Endodermal cell (in vitro differentiated cells): ENCODE data around the gene DNAH11. TPM values are rescaled to one million over a fixed set of nuclear protein-coding genes. Genes with fewer than 3 reads are reported as not detected.
A peak's percentile ranks its signal among the peaks of the same experiment; 100 is the strongest.
"Not testable (repeated sequence)": the region's sequence is repeated elsewhere in the genome, so short reads cannot be mapped to it uniquely, and the experiment has no call there.

ENCODE experiments used
- DNase-seq: peaks from one replicate; pipeline ENCODE4 v3.0.0-alpha.2; 2017
- H3K27ac ChIP-seq: 2 replicates; pipeline ENCODE4 v1.5.1; 2013; ENCODE audit warnings: mild to moderate bottlenecking, low read depth, low read length, moderate library complexity
- H3K27me3 ChIP-seq: 2 replicates; pipeline ENCODE4 v1.6.1; 2013; ENCODE audit warnings: mild to moderate bottlenecking, low read length, moderate library complexity; ENCODE audit not compliant: insufficient read depth, control insufficient read depth, poor library complexity, severe bottlenecking
- H3K36me3 ChIP-seq: 2 replicates; pipeline ENCODE4 v1.7.0; 2013; ENCODE audit warnings: mild to moderate bottlenecking, low read length, moderate library complexity; ENCODE audit not compliant: control insufficient read depth, insufficient read depth
- H3K4me1 ChIP-seq: one replicate; pipeline ENCODE4 v1.7.0; 2013; ENCODE audit warnings: low read length; ENCODE audit not compliant: control insufficient read depth, insufficient read depth
- H3K4me3 ChIP-seq: 2 replicates; pipeline ENCODE4 v1.5.1; 2013; ENCODE audit warnings: mild to moderate bottlenecking, low read length, moderate library complexity
- H3K9ac ChIP-seq: 2 replicates; pipeline ENCODE4 v1.6.1; 2013; ENCODE audit warnings: mild to moderate bottlenecking, low read length, moderate library complexity; ENCODE audit not compliant: poor library complexity, severe bottlenecking; ENCODE audit errors: extremely low read depth
- H3K9me3 ChIP-seq: 2 replicates; pipeline ENCODE4 v1.6.1; 2013; ENCODE audit warnings: mild to moderate bottlenecking, low read length, moderate library complexity; ENCODE audit not compliant: control insufficient read depth
- H3K27ac Mint-ChIP-seq: 2 replicates; pipeline ENCODE4 v1.8.0; 2020; ENCODE audit warnings: mixed read lengths
- H3K27me3 Mint-ChIP-seq: 2 replicates; pipeline ENCODE4 v1.8.0; 2021; ENCODE audit warnings: mild to moderate bottlenecking, mixed read lengths; ENCODE audit not compliant: insufficient read depth
- H3K36me3 Mint-ChIP-seq: 2 replicates; pipeline ENCODE4 v1.8.0; 2020; ENCODE audit warnings: low read depth, mixed read lengths
- H3K4me1 Mint-ChIP-seq: 2 replicates; pipeline ENCODE4 v1.8.0; 2020; ENCODE audit warnings: mixed read lengths
- H3K4me3 Mint-ChIP-seq: 2 replicates; pipeline ENCODE4 v1.8.0; 2020; ENCODE audit warnings: mild to moderate bottlenecking, moderate library complexity, mixed read lengths
- H3K9me3 Mint-ChIP-seq: 2 replicates; pipeline ENCODE4 v1.8.0; 2020; ENCODE audit warnings: mild to moderate bottlenecking, mixed read lengths
- CTCF ChIP-seq: fragments of 200-600 bp; sonication (generic); conservative IDR thresholded peaks from 2 replicates; pipeline ENCODE4 v1.5.0; 2021; ENCODE audit warnings: antibody characterized with exemption, mild to moderate bottlenecking
- WGBS, 2 experiments: methylation state at CpG; one replicate each; pipeline versions ENCODE4 v1.1.5 to v1.1.7; 2013; ENCODE audit warnings: missing lambda C conversion rate in 2 of 2, mixed read lengths in 1 of 2; ENCODE audit not compliant: insufficient coverage in 1 of 2, insufficient read length in 1 of 2; 5-methylcytosine and 5-hydroxymethylcytosine counted together
- total RNA-seq, 2 donors: library from RNA; stranded (reverse); fragmentation: NEBNext Ultra II Directional in 1 of 2; extraction: Animal tissue kit (Norgen Biotek cat#: 25700) in 1 of 2; gene quantifications; 2 replicates in 1 of 2; 3 replicates in 1 of 2; pipeline ENCODE4 v1.2.1, GENCODE V29; 2021

DNAH11 gene
- total RNA-seq, 2 donors from 2014 or later, result 0.80 to 0.99 TPM

DNA sequence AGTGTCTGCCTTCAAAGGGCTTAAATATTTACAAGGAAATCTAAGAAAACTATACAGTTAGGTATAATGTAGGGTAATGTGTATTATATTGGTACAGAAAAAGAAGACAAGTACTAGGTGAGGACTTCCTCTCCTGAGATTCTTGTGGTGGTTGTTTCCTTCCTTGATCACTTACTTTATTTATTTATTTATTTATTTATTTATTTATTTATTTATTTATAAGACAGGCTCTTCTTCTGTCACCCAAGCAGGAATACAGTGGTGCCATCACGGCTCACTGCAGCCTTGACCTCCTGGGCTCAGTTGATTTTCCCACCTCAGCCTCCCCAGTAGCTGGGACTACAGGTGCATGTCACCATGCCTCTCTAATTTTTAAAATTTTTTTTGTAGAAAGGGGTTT is 18.2 kb upstream of the DNAH11 start:
- Mint-ChIP-seq H3K9me3 (peaks cover 25% of the 10 kb centered on the region), H3K4me3 (no peak overlapping the region), H3K36me3 (no peaks in the 10 kb centered on the region), H3K27me3 (peaks cover 6% of the 10 kb centered on the region), H3K27ac (no peak overlapping the region), H3K4me1 (no peaks in the 10 kb centered on the region)
- Histone ChIP-seq H3K9me3 (peaks cover 13% of the 10 kb centered on the region), H3K4me1 (no peaks in the 10 kb centered on the region), H3K36me3 (no peaks in the 10 kb centered on the region), H3K4me3 (no peak overlapping the region), H3K27me3 (peaks cover 5% of the 10 kb centered on the region), H3K27ac (no peak overlapping the region), H3K9ac (no peak overlapping the region)
- 83 to 95% methylated on average over 1 of the region's 1 CpG for WGBS, 2 experiments
- DNase-seq, result no peak
- no peak for TF ChIP-seq CTCF

GRCh38 chr7:21526007-21526406 is 16.8 kb upstream of the DNAH11 start:
- no peak overlapping the region for H3K27ac Mint-ChIP-seq
- H3K9ac ChIP-seq, result no peak overlapping the region
- H3K4me1 Mint-ChIP-seq, result no peaks in the 10 kb centered on the region
- H3K9me3 Mint-ChIP-seq, result peaks cover 29% of the 10 kb centered on the region
- no peaks in the 10 kb centered on the region for H3K36me3 Mint-ChIP-seq
- H3K9me3 ChIP-seq, result peaks cover 18% of the 10 kb centered on the region
- no peak overlapping the region for H3K4me3 ChIP-seq
- no peaks in the 10 kb centered on the region for H3K36me3 ChIP-seq
- H3K27me3 ChIP-seq, result peaks cover 9% of the 10 kb centered on the region
- H3K27me3 Mint-ChIP-seq, result peaks cover 9% of the 10 kb centered on the region
- H3K4me3 Mint-ChIP-seq, result no peak overlapping the region
- H3K27ac ChIP-seq, result no peak overlapping the region
- DNase-seq, result no peak
- TF ChIP-seq CTCF, result peak; percentile 58
- H3K4me1 ChIP-seq, result no peaks in the 10 kb centered on the region

GRCh38 chr7:21526448-21526847 is 16.4 kb upstream of the DNAH11 start:
- Histone ChIP-seq H3K27ac (no peak overlapping the region), H3K4me1 (no peaks in the 10 kb centered on the region), H3K27me3 (peaks cover 9% of the 10 kb centered on the region), H3K4me3 (no peak overlapping the region), H3K9me3 (peaks cover 22% of the 10 kb centered on the region), H3K9ac (no peak overlapping the region), H3K36me3 (no peaks in the 10 kb centered on the region)
- DNase-seq, result no peak
- Mint-ChIP-seq H3K4me1 (no peaks in the 10 kb centered on the region), H3K27me3 (peaks cover 9% of the 10 kb centered on the region), H3K36me3 (no peaks in the 10 kb centered on the region), H3K27ac (no peak overlapping the region), H3K9me3 (peaks cover 33% of the 10 kb centered on the region), H3K4me3 (no peak overlapping the region)
- TF ChIP-seq CTCF, result no peak
- 83 to 92% methylated on average over 1 to 3 of the region's 3 CpGs for WGBS, 2 experiments

DNA sequence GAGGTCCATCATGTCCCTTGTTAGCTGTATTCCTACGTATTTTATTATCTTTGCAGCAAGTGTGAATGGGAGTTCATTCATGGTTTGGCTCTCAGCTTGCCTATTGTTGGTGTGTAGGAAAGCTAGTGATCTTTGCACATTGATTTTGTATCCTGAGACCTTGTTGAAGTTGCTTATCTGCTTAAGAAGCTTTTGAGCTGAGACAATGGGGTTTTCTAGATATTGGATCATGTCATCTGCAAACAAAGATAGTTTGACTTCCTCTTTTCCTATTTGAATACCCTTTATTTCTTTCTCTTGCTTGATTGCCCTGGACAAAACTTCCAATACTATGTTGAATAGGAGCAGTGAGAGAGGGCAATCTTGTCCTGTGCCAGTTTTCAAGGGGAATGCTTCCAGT is 10.4 kb upstream of the DNAH11 start:
- H3K27me3 ChIP-seq, H3K36me3 Mint-ChIP-seq, H3K4me3 ChIP-seq, H3K36me3 ChIP-seq, H3K4me1 Mint-ChIP-seq, DNase-seq, H3K4me3 Mint-ChIP-seq, H3K4me1 ChIP-seq, H3K27ac Mint-ChIP-seq, H3K9ac ChIP-seq, H3K27ac ChIP-seq: not testable (repeated sequence)
- H3K9me3 ChIP-seq, result peaks cover 16% of the 10 kb centered on the region
- 52 to 80% methylated on average over 1 of the region's 1 CpG for WGBS, 2 experiments
- Mint-ChIP-seq H3K27me3 (peaks cover 28% of the 10 kb centered on the region), H3K9me3 (peaks cover 36% of the 10 kb centered on the region)

DNA sequence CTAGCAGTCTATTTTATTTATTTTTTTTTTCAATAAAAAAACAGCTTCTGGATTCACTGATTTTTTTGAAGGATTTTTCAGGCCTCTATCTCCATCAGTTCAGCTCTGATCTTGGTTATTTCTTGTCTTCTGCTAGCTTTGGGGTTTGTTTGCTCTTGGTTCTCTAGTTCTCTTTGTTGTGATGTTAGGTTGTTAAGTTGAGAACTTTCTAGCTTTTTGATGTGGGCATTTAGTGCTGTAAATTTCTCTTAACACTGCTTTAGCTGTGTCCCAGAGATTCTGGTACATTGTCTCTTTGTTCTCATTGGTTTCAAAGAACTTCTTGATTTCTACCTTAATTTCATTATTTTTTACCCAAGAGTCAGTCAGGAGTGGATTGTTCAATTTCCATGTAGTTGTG is 9.2 kb upstream of the DNAH11 start:
- H3K27me3 ChIP-seq, H3K4me1 Mint-ChIP-seq, H3K36me3 Mint-ChIP-seq, H3K36me3 ChIP-seq, H3K4me1 ChIP-seq, DNase-seq, H3K4me3 ChIP-seq, H3K9ac ChIP-seq, H3K27ac ChIP-seq, H3K4me3 Mint-ChIP-seq, H3K27ac Mint-ChIP-seq: not testable (repeated sequence)
- Mint-ChIP-seq H3K9me3 (peaks cover 34% of the 10 kb centered on the region), H3K27me3 (peaks cover 28% of the 10 kb centered on the region)
- H3K9me3 ChIP-seq, result peaks cover 16% of the 10 kb centered on the region
